Lower leg skin (tissue), 4 donors: Measurements from ENCODE around the gene TTC3. TPM values are rescaled to one million over a fixed set of nuclear protein-coding genes. Genes with fewer than 3 reads are reported as not detected.

Experiments
- DNase-seq, 2 donors: peaks; one replicate each; pipeline ENCODE4 v3.0.0-alpha.2; 2019; ENCODE audit warnings: low spot score in 2 of 2
- H3K4me3 ChIP-seq: fragments of 200-600 bp; sonication (generic); 2 replicates; pipeline ENCODE4 v1.5.1; 2017; ENCODE audit warnings: mild to moderate bottlenecking, low read depth; ENCODE audit not compliant: poor library complexity, severe bottlenecking
- POLR2A ChIP-seq, 2 donors: fragments of 450-650 bp; IDR thresholded peaks; one replicate each; pipeline ENCODE4 v1.6.1; 2016 to 2017; ENCODE audit warnings: antibody characterized with exemption in 2 of 2, mild to moderate bottlenecking in 1 of 2, moderate library complexity in 1 of 2
- WGBS, 2 donors: methylation state at CpG; one replicate each; pipeline ENCODE4 v1.1.5; 2018; 5-methylcytosine and 5-hydroxymethylcytosine counted together
- intact Hi-C: fragments of 100-400 bp; cut with DNase I; formaldehyde crosslinking; loops from one replicate; pipeline ENCODE4 v1.15.0; 2023; ENCODE audit warnings: low total_unique reads
- total RNA-seq, 4 donors: library from RNA; depleted of rRNA; stranded (reverse); fragments of >200 nt; gene quantifications; one replicate each; pipeline ENCODE4 v1.1.0, GENCODE V29; 2016
- TF ChIP-seq, protein P1 (sequence below), 3 donors: fragments of 450-650 bp; IDR thresholded peaks; one replicate each; pipeline ENCODE4 v1.5.1; 2016; ENCODE audit warnings: antibody characterized with exemption in 3 of 3, mild to moderate bottlenecking in 3 of 3, moderate library complexity in 2 of 3

Gene TTC3, protein sequence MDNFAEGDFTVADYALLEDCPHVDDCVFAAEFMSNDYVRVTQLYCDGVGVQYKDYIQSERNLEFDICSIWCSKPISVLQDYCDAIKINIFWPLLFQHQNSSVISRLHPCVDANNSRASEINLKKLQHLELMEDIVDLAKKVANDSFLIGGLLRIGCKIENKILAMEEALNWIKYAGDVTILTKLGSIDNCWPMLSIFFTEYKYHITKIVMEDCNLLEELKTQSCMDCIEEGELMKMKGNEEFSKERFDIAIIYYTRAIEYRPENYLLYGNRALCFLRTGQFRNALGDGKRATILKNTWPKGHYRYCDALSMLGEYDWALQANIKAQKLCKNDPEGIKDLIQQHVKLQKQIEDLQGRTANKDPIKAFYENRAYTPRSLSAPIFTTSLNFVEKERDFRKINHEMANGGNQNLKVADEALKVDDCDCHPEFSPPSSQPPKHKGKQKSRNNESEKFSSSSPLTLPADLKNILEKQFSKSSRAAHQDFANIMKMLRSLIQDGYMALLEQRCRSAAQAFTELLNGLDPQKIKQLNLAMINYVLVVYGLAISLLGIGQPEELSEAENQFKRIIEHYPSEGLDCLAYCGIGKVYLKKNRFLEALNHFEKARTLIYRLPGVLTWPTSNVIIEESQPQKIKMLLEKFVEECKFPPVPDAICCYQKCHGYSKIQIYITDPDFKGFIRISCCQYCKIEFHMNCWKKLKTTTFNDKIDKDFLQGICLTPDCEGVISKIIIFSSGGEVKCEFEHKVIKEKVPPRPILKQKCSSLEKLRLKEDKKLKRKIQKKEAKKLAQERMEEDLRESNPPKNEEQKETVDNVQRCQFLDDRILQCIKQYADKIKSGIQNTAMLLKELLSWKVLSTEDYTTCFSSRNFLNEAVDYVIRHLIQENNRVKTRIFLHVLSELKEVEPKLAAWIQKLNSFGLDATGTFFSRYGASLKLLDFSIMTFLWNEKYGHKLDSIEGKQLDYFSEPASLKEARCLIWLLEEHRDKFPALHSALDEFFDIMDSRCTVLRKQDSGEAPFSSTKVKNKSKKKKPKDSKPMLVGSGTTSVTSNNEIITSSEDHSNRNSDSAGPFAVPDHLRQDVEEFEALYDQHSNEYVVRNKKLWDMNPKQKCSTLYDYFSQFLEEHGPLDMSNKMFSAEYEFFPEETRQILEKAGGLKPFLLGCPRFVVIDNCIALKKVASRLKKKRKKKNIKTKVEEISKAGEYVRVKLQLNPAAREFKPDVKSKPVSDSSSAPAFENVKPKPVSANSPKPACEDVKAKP (N-terminal part only)
- total RNA-seq, result 100 to 1,000 TPM in 1 of 4 donors, 10 to 100 TPM in 3; 77.6 to 111 (median 92.0) TPM

DNA sequence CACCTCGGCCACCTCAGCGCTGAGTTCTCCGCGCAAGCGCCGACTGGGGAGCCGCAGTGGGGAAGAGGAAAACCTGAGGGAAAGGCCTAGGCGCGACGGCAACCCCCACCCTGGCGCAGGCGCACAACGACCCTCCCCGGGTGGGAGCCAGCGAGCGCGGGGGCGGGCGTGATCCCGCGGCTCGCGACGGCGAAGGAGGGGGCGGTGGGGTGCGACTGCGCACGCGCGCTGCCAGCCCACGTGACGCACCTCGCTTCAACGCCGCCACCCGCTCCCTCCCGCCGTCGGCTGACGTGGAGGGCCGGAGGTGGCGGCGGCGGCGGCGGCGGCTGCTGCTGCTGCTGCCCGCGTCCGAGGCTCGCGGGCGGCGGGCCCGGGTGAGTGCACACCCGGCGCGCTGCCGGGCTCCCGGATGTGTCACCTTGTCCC lies at the start of gene TTC3, which contains the start of gene PIGP:
TSS of gene TTC3 (plus strand) at position 267 of the 429 bp plus-strand sequence. CDS start 14,004 bp downstream, outside the sequence.
TSS of gene PIGP (minus strand) at position 84 of the 429 bp plus-strand sequence. CDS start 556 bp downstream, outside the sequence.
- 0 to 2% methylated on average over 6 to 42 of the region's 61 CpGs for WGBS, 2 donors
- H3K4me3 ChIP-seq, result peak within 1 kb of the TSS; percentile 92
- TF ChIP-seq, protein P1, sequence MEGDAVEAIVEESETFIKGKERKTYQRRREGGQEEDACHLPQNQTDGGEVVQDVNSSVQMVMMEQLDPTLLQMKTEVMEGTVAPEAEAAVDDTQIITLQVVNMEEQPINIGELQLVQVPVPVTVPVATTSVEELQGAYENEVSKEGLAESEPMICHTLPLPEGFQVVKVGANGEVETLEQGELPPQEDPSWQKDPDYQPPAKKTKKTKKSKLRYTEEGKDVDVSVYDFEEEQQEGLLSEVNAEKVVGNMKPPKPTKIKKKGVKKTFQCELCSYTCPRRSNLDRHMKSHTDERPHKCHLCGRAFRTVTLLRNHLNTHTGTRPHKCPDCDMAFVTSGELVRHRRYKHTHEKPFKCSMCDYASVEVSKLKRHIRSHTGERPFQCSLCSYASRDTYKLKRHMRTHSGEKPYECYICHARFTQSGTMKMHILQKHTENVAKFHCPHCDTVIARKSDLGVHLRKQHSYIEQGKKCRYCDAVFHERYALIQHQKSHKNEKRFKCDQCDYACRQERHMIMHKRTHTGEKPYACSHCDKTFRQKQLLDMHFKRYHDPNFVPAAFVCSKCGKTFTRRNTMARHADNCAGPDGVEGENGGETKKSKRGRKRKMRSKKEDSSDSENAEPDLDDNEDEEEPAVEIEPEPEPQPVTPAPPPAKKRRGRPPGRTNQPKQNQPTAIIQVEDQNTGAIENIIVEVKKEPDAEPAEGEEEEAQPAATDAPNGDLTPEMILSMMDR (IDR thresholded peaks at IDR 0.05), result no peak
- TF ChIP-seq POLR2A (IDR thresholded peaks at IDR 0.05), result peak in 1 of 2 donors; percentile 31
- intact Hi-C loops, result no loop called here
- peak; percentile 92 to 99 for DNase-seq

DNA sequence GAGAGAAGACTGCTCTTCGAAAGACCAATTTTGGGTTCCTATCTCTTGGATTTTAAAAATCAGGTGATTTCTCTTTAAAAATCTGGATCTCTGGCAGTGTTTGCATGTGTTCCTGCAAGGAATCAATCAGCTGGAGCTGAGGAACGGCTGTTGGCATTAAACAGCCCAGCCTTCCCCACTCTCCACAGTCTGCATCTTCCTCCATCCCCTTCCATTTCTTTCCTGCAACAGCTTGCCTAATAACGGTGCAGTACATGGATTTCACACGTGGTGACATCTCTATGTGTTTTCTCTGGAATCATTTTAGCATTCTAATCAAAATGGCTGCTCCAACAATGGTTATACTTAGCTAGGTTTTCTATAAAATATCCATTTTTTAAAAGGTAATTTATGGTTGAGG lies 46.6 kb upstream of the TTC3 start:
- no peak overlapping the region for H3K4me3 ChIP-seq
- intact Hi-C loops, result no loop called here

DNA sequence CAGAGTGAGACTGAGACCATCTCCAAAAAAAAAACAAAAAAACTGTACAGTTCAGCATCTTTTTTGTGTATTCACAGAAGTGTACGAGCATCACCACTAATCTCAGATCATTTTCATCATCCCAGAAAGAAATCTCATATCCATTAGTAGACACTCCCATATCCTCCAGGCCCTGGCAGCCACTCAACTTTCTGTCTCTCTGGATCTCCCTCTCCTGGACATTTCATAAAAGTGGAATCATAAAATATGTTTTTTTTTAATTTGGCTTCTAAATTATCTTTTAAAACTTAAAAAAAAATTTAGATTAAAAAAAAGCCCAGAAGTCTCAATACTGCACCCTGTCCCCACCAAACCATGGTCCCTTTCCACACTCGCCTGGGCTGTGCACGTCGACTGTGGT lies 44.5 kb upstream of the TTC3 start:
- intact Hi-C loops, result no loop called here
- H3K4me3 ChIP-seq, result no peak overlapping the region
- TF ChIP-seq, protein P1 (IDR thresholded peaks at IDR 0.05), result no peak
- TF ChIP-seq POLR2A (IDR thresholded peaks at IDR 0.05), result no peak
- DNase-seq, result no peak
- 69 to 72% methylated on average over 4 of the region's 4 CpGs for WGBS, 2 donors

More for the DNA sequence above, 46.6 kb upstream of the TTC3 start:
- 30% methylated on average over 4 of the region's 4 CpGs for WGBS, 2 donors
- DNase-seq, result no peak
- TF ChIP-seq POLR2A (IDR thresholded peaks at IDR 0.05), result no peak

DNA sequence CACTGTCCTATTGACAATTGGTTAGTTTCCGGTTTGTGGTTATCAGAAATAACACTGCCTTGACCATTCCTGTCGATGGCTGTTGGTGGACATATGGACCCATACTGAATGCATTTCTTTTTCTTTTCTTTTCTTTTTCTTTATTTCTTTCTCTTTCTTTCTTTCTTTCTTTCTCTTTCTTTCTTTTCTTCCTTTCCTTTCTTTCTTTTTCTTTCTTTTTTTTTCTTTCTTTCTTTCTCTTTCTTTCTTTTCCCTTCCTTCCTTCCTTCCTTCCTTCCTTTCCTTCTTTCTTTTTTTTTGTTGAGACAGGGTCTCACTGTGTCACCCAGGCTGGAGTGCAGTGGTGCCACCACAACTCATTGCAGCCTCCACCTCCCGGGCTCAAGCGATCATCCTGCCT lies 42.2 kb upstream of the TTC3 start:
- TF ChIP-seq, protein P1 (IDR thresholded peaks at IDR 0.05), result no peak
- TF ChIP-seq POLR2A (IDR thresholded peaks at IDR 0.05), result no peak
- no peak for DNase-seq
- WGBS, 2 donors, result 94 to 95% methylated on average over 4 of the region's 4 CpGs
- H3K4me3 ChIP-seq, result no peak overlapping the region
- intact Hi-C loops, result loop anchor here (10.0 kb wide), 1 partner anchor 64 kb away; no protein-coding TSS in a partner anchor

DNA sequence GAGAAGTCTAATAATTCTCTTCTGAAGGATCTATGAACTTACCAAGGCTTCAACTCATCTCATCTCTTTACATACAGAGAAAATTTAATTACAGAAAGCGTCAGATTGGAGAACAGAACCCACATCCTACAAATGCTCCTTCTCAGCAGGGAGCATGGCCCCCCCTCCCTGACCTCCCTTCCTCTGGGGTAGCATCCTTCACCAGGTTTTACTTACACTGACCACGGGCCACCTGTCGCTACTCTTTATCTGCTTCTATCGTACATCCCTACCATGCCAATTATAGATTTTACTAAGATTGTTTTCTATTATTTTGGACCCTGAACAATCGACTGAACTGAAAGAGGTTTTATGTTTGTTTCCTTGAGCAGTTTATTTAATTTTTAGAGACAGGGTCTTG lies 40.8 kb upstream of the TTC3 start:
- intact Hi-C loops, result loop anchor here (10.0 kb wide), 1 partner anchor 63 kb away; no protein-coding TSS in a partner anchor
- TF ChIP-seq POLR2A (IDR thresholded peaks at IDR 0.05), result no peak
- TF ChIP-seq, protein P1 (IDR thresholded peaks at IDR 0.05), result no peak
- no peak overlapping the region for H3K4me3 ChIP-seq
- DNase-seq, result no peak
- WGBS, 2 donors, result 88 to 89% methylated on average over 5 of the region's 5 CpGs
